Measurements from ENCODE around the gene MEGF10.

- TF ChIP-seq CTCF (IDR thresholded peaks at IDR 0.05; ENCODE audit: poor library complexity, severe bottlenecking) (no peak), REST (IDR thresholded peaks at IDR 0.05; ENCODE audit: borderline replicate concordance) (no peak), POLR2AphosphoS5 (IDR thresholded peaks at IDR 0.05) (no peak), EZH2 (IDR thresholded peaks at IDR 0.05; ENCODE audit: borderline replicate concordance, insufficient read depth, low read length, poor library complexity, severe bottlenecking) (no peak), SMC3 (conservative IDR thresholded peaks at IDR 0.05; ENCODE audit: poor library complexity) (no peak)
These were observed 8.1 kb downstream of the MEGF10 start for GRCh38 chr5:127298656-127299055.

Data from neural cell (in vitro differentiated cells).